Chondrocyte (in vitro differentiated cells): ENCODE data around the gene MTFR2. TPM values are rescaled to one million over a fixed set of nuclear protein-coding genes. Genes with fewer than 3 reads are reported as not detected.
A peak's percentile ranks its signal among the peaks of the same experiment; 100 is the strongest.

Experiments
- DNase-seq: peaks from one replicate; pipeline ENCODE4 v3.0.0; 2021; ENCODE audit warnings: mixed read lengths, low spot score
- H3K27ac Mint-ChIP-seq: one replicate; pipeline ENCODE4 v1.8.0; 2021; ENCODE audit warnings: mild to moderate bottlenecking, moderate library complexity, mixed read lengths; ENCODE audit not compliant: unreplicated experiment
- H3K27me3 Mint-ChIP-seq: 2 replicates; pipeline ENCODE4 v1.8.0; 2021; ENCODE audit warnings: low read depth, mixed read lengths
- H3K36me3 Mint-ChIP-seq: 2 replicates; pipeline ENCODE4 v1.8.0; 2021; ENCODE audit warnings: low read depth, mixed read lengths
- H3K4me1 Mint-ChIP-seq: 2 replicates; pipeline ENCODE4 v1.8.0; 2021; ENCODE audit warnings: low read depth, mild to moderate bottlenecking, mixed read lengths
- H3K4me3 Mint-ChIP-seq: one replicate; pipeline ENCODE4 v1.8.0; 2021; ENCODE audit warnings: mild to moderate bottlenecking, moderate library complexity, mixed read lengths; ENCODE audit not compliant: unreplicated experiment
- H3K9me3 Mint-ChIP-seq: 2 replicates; pipeline ENCODE4 v1.8.0; 2021; ENCODE audit warnings: low read depth, mixed read lengths
- CTCF ChIP-seq: fragments of 200-600 bp; sonication (generic); IDR thresholded peaks from 2 replicates; pipeline ENCODE4 v1.5.0; 2021; ENCODE audit warnings: antibody characterized with exemption, mild to moderate bottlenecking, moderate library complexity
- long read RNA-seq: library from polyadenylated mRNA; stranded (forward); transcript quantifications from one replicate; pipeline ENCODE4 v2.0.0, GENCODE V29; 2021
- total RNA-seq: library from RNA; stranded (reverse); gene quantifications from 3 replicates; pipeline ENCODE4 v1.2.1, GENCODE V29; 2021

Gene MTFR2
- total RNA-seq, result 0.85 to 1.7 TPM (median 1.0 TPM) in 3 replicates
- long read RNA-seq, result 0 reads

- Mint-ChIP-seq H3K4me1 (peaks cover 35% of the 10 kb centered on the region), H3K4me3 (peak within 1 kb of the TSS; percentile 94), H3K9me3 (no peaks in the 10 kb centered on the region), H3K36me3 (no peaks in the 10 kb centered on the region), H3K27me3 (no peaks in the 10 kb centered on the region), H3K27ac (peak within 1 kb of the TSS; percentile 91)
- TF ChIP-seq CTCF, result no peak
- peak; percentile 96 for DNase-seq
Measured at GRCh38 chr6:136249811-136250685, at the start of gene MTFR2. TSS of gene MTFR2 (minus strand) at chr6:136250311. CDS start at chr6:136249099, 1,212 bp downstream.

GRCh38 chr6:136294621-136295020, 44.5 kb upstream of the MTFR2 start:
- peaks cover 12% of the 10 kb centered on the region for H3K4me1 Mint-ChIP-seq
- no peak overlapping the region for H3K27ac Mint-ChIP-seq
- H3K4me3 Mint-ChIP-seq, result no peak overlapping the region
- no peaks in the 10 kb centered on the region for H3K36me3 Mint-ChIP-seq
- H3K9me3 Mint-ChIP-seq, result no peaks in the 10 kb centered on the region
- DNase-seq, result no peak
- H3K27me3 Mint-ChIP-seq, result peaks cover 2% of the 10 kb centered on the region
- no peak for TF ChIP-seq CTCF

GRCh38 chr6:136290410-136291010, 40.4 kb upstream of the MTFR2 start:
- peak overlapping the region; percentile 100 for H3K27ac Mint-ChIP-seq
- no peaks in the 10 kb centered on the region for H3K9me3 Mint-ChIP-seq
- peaks cover 2% of the 10 kb centered on the region for H3K27me3 Mint-ChIP-seq
- TF ChIP-seq CTCF, result peak; percentile 35
- H3K4me3 Mint-ChIP-seq, result peak overlapping the region; percentile 93
- no peak for DNase-seq
- H3K36me3 Mint-ChIP-seq, result peaks cover 1% of the 10 kb centered on the region
- peaks cover 36% of the 10 kb centered on the region for H3K4me1 Mint-ChIP-seq

GRCh38 chr6:136289579-136290409, 39.7 kb upstream of the MTFR2 start, which contains the start of gene BCLAF1:
TSS of gene BCLAF1 (minus strand) at chr6:136289846. CDS start at chr6:136279866, 9,980 bp downstream.
- H3K4me1 Mint-ChIP-seq, result peaks cover 43% of the 10 kb centered on the region

More at GRCh38 chr6:136289579-136290409, 39.7 kb upstream of the MTFR2 start, which contains the start of gene BCLAF1:
- Mint-ChIP-seq H3K9me3 (no peaks in the 10 kb centered on the region), H3K36me3 (peaks cover 1% of the 10 kb centered on the region), H3K27ac (peak within 1 kb of the TSS; percentile 100), H3K4me3 (peak within 1 kb of the TSS; percentile 93), H3K27me3 (no peaks in the 10 kb centered on the region)
- peak; percentile 100 for DNase-seq
- TF ChIP-seq CTCF, result no peak
